Loucy (cell line): ENCODE data around the gene RMC1.

Source experiments
- H2AFZ ChIP-seq: fragments of 200-600 bp; sonication (generic); 2 replicates; pipeline ENCODE4 v1.6.0; 2016; ENCODE audit warnings: antibody characterized with exemption, mild to moderate bottlenecking, low read length, moderate library complexity
- H3F3A ChIP-seq: fragments of 200-600 bp; 2 replicates; pipeline ENCODE4 v1.6.0; 2016; ENCODE audit warnings: antibody characterized with exemption, low read depth, mild to moderate bottlenecking
- H3K27me3 ChIP-seq: fragments of 200-600 bp; sonication (generic); 2 replicates; pipeline ENCODE4 v1.6.1; 2014; ENCODE audit warnings: low read length, mild to moderate bottlenecking; ENCODE audit not compliant: insufficient read depth, poor library complexity, severe bottlenecking
- H3K36me3 ChIP-seq: fragments of 200-600 bp; sonication (generic); 2 replicates; pipeline ENCODE4 v1.6.1; 2016; ENCODE audit warnings: low read length; ENCODE audit not compliant: insufficient read depth
- H3K4me1 ChIP-seq: fragments of 200-600 bp; sonication (generic); 2 replicates; pipeline ENCODE4 v1.5.1; 2014; ENCODE audit warnings: low read length, mild to moderate bottlenecking; ENCODE audit not compliant: insufficient read depth, poor library complexity, severe bottlenecking
- H3K4me2 ChIP-seq: fragments of 200-600 bp; sonication (generic); 2 replicates; pipeline ENCODE4 v1.6.0; 2014; ENCODE audit warnings: antibody characterized with exemption, low read length, low read depth, mild to moderate bottlenecking; ENCODE audit not compliant: poor library complexity, severe bottlenecking
- H3K4me3 ChIP-seq: fragments of 200-600 bp; sonication (generic); 2 replicates; pipeline ENCODE4 v1.5.1; 2014; ENCODE audit warnings: low read length, mild to moderate bottlenecking, mixed read lengths; ENCODE audit not compliant: poor library complexity, severe bottlenecking
- H3K79me2 ChIP-seq: fragments of 200-600 bp; sonication (generic); 2 replicates; pipeline ENCODE4 v1.6.1; 2014; ENCODE audit warnings: low read length; ENCODE audit not compliant: insufficient read depth
- H3K9ac ChIP-seq: fragments of 200-600 bp; sonication (generic); 2 replicates; pipeline ENCODE4 v1.6.0; 2014; ENCODE audit warnings: mild to moderate bottlenecking, low read depth, low read length, moderate library complexity; ENCODE audit not compliant: poor library complexity, severe bottlenecking
- H3K9me2 ChIP-seq: fragments of 200-600 bp; sonication (generic); replicated peaks from 2 replicates; pipeline ENCODE4 v1.6.1; 2016; ENCODE audit warnings: low read depth, low read length, mixed read lengths
- H3K9me3 ChIP-seq: fragments of 200-600 bp; sonication (generic); 2 replicates; pipeline ENCODE4 v1.6.1; 2014; ENCODE audit warnings: mild to moderate bottlenecking, antibody characterized with exemption, low read length, low read depth; ENCODE audit not compliant: insufficient read depth
- H4K20me1 ChIP-seq: fragments of 200-600 bp; sonication (generic); 2 replicates; pipeline ENCODE4 v1.6.0; 2014; ENCODE audit warnings: antibody characterized with exemption, low read length, mild to moderate bottlenecking; ENCODE audit not compliant: insufficient read depth, poor library complexity, severe bottlenecking
- EZH2phosphoT487 ChIP-seq: fragments of 200-600 bp; IDR thresholded peaks from 2 replicates; pipeline ENCODE4 v1.6.1; 2018; ENCODE audit warnings: antibody characterized with exemption, mild to moderate bottlenecking, moderate library complexity, borderline replicate concordance
- TF ChIP-seq, protein P1 (sequence below): fragments of 200-600 bp; sonication (generic); conservative IDR thresholded peaks from 2 replicates; pipeline ENCODE4 v1.5.1; 2014; ENCODE audit warnings: mild to moderate bottlenecking, antibody characterized with exemption, low read length

Gene RMC1

DNA sequence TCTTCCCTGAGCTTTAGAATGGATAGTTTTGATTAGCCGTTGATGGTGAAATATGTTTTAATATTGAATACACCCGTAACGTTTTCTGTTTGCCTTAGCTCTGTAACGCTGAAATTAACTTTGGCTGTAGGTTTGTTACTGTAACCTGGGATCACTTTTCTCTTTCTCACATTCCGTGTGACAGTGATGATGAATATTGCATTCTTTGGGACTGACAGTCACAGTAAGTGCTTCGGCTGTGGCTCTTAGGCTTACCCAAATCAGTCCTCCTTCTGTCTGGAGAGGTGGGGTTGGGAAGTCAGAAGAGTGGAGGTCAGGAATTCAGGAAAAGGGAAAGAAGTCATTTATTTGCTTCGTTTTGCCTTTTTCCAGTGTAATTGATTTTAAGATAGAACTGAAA is 18.0 kb downstream of the RMC1 start:
- H3K4me2 ChIP-seq: no peak overlapping the region
- H3F3A ChIP-seq: no peaks in the 10 kb centered on the region
- no peaks in the 10 kb centered on the region for H3K4me1 ChIP-seq
- H3K9me2 ChIP-seq: no peaks in the 10 kb centered on the region
- peaks cover 81% of the 10 kb centered on the region; the same call in 1 of the 2 replicates for H3K36me3 ChIP-seq
- H4K20me1 ChIP-seq: no peaks in the 10 kb centered on the region
- H3K9me3 ChIP-seq: no peaks in the 10 kb centered on the region
- H3K9ac ChIP-seq: no peak overlapping the region
- H3K79me2 ChIP-seq: no peaks in the 10 kb centered on the region
- H3K4me3 ChIP-seq: no peak overlapping the region
- H2AFZ ChIP-seq: no peak overlapping the region
- TF ChIP-seq EZH2phosphoT487: no peak
- TF ChIP-seq, protein P1, sequence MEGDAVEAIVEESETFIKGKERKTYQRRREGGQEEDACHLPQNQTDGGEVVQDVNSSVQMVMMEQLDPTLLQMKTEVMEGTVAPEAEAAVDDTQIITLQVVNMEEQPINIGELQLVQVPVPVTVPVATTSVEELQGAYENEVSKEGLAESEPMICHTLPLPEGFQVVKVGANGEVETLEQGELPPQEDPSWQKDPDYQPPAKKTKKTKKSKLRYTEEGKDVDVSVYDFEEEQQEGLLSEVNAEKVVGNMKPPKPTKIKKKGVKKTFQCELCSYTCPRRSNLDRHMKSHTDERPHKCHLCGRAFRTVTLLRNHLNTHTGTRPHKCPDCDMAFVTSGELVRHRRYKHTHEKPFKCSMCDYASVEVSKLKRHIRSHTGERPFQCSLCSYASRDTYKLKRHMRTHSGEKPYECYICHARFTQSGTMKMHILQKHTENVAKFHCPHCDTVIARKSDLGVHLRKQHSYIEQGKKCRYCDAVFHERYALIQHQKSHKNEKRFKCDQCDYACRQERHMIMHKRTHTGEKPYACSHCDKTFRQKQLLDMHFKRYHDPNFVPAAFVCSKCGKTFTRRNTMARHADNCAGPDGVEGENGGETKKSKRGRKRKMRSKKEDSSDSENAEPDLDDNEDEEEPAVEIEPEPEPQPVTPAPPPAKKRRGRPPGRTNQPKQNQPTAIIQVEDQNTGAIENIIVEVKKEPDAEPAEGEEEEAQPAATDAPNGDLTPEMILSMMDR: no peak
- no peaks in the 10 kb centered on the region for H3K27me3 ChIP-seq

DNA sequence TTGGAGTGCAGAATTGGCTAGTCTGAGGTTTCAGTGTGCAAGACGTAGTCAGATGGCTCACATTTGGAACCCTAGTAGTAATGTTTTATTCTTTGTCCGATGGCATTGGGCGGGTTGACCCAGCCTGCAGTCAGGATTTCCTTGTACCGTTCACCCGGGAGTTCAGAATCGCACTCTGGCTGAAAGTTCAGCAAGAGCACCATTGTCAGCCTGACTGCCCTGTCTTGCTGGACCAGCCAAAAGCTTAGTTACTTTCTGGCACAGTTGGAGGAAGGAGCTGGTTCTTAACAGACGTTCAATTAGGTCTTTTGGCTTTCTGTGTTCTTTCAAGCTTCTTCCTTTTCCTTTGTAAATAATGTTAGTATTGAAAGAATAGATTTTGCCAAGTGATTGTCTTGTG is 18.6 kb downstream of the RMC1 start:
- Histone ChIP-seq H4K20me1 (no peaks in the 10 kb centered on the region), H3K36me3 (peaks cover 81% of the 10 kb centered on the region), H3F3A (no peaks in the 10 kb centered on the region), H3K4me1 (no peaks in the 10 kb centered on the region), H3K4me3 (no peak overlapping the region), H3K27me3 (no peaks in the 10 kb centered on the region), H2AFZ (no peak overlapping the region), H3K9me3 (no peaks in the 10 kb centered on the region), H3K9me2 (no peaks in the 10 kb centered on the region), H3K9ac (no peak overlapping the region), H3K4me2 (no peak overlapping the region), H3K79me2 (no peaks in the 10 kb centered on the region)
- no peak for TF ChIP-seq EZH2phosphoT487
- TF ChIP-seq, protein P1: no peak

DNA sequence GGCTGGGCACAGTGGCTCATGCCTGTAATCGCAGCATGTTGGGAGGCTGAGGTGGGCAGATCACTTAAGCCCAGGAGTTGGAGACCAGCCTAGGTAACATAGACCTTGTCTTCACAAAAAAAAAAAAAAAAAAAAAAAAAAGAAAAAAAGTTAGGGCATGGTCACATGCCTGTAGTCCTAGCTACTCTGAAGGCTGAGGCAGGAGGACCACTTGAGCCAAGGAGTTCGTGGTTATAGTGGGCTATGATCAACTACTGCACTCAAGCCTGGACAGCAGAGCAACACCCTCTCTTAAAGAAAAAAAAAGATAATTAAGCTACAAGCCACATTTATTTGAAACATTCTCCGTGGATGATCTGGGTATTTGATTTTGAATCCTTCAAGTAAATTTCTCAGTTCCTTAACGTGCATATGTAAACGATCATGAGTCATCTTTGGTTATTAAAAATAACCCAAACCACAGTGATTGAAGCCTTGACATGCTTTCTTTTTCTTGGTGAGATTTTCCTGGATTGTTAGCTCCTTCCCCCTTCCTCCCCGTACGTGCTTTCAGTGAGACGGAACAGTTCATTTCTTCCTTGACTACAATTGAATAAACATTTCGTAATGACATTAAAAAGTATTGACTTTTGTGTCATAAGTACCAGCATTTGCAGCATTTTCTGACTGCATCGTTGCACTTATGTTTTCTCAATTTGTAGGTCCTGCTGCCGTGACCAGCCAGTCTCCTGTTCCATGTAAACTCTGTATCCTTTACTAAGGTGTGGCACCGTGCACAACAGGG is 20.3 kb downstream of the RMC1 start:
- Histone ChIP-seq H4K20me1 (no peaks in the 10 kb centered on the region), H3K9me3 (no peaks in the 10 kb centered on the region), H2AFZ (no peak overlapping the region), H3F3A (no peaks in the 10 kb centered on the region), H3K27me3 (no peaks in the 10 kb centered on the region), H3K79me2 (no peaks in the 10 kb centered on the region), H3K9ac (no peak overlapping the region), H3K36me3 (peaks cover 84% of the 10 kb centered on the region), H3K9me2 (no peaks in the 10 kb centered on the region), H3K4me3 (no peak overlapping the region), H3K4me2 (no peak overlapping the region), H3K4me1 (no peaks in the 10 kb centered on the region)
- no peak for TF ChIP-seq EZH2phosphoT487
- TF ChIP-seq, protein P1: no peak
